Fibroblast of lung (primary cell): ENCODE results near the gene ZSCAN30. TPM values are rescaled to one million over a fixed set of nuclear protein-coding genes. Genes with fewer than 3 reads are reported as not detected.

ENCODE experiments used
- DNase-seq, 2 donors: peaks; one replicate each; pipeline versions ENCODE4 v3.0.0 to v3.0.0-alpha.2; 2010; ENCODE audit warnings: low read depth in 2 of 2
- H2AFZ ChIP-seq: 2 replicates; pipeline ENCODE4 v1.5.1; 2012; ENCODE audit warnings: low read length, control low read depth, inconsistent platforms
- H3K27ac ChIP-seq: 2 replicates; pipeline ENCODE4 v1.5.1; 2011; ENCODE audit warnings: low read length, control low read depth; ENCODE audit not compliant: insufficient read depth
- H3K27me3 ChIP-seq: 2 replicates; pipeline ENCODE4 v1.5.1; 2011; ENCODE audit warnings: mild to moderate bottlenecking, low read length; ENCODE audit not compliant: control insufficient read depth, insufficient read depth
- H3K36me3 ChIP-seq: 2 replicates; pipeline ENCODE4 v1.5.1; 2011; ENCODE audit warnings: low read length; ENCODE audit not compliant: control insufficient read depth, insufficient read depth
- H3K4me1 ChIP-seq: 2 replicates; pipeline ENCODE4 v1.5.1; 2011; ENCODE audit warnings: low read length; ENCODE audit not compliant: control insufficient read depth, insufficient read depth; ENCODE audit errors: extremely low read depth
- H3K4me2 ChIP-seq: 2 replicates; pipeline ENCODE4 v1.5.1; 2011; ENCODE audit warnings: low read length, control low read depth; ENCODE audit not compliant: insufficient read depth; ENCODE audit errors: extremely low read depth
- H3K4me3 ChIP-seq, 4 experiments: fragments of 200-600 bp in 1 of 4; sonication (generic) in 1 of 4; replicated peaks in 1 of 4; 2 replicates each; pipeline ENCODE4 v1.5.1; 2011 to 2016; ENCODE audit warnings: low read length in 4 of 4, low read depth in 3 of 4, mild to moderate bottlenecking in 3 of 4, control low read depth in 2 of 4, inconsistent platforms in 1 of 4, mixed read lengths in 1 of 4; ENCODE audit not compliant: insufficient read depth in 1 of 4; ENCODE audit errors: control extremely low read depth in 1 of 4
- H3K79me2 ChIP-seq: 2 replicates; pipeline ENCODE4 v1.5.1; 2012; ENCODE audit warnings: mild to moderate bottlenecking, low read length, inconsistent platforms; ENCODE audit not compliant: control insufficient read depth, insufficient read depth
- H3K9ac ChIP-seq: 2 replicates; pipeline ENCODE4 v1.5.1; 2011; ENCODE audit warnings: mild to moderate bottlenecking, low read length, control low read depth; ENCODE audit not compliant: insufficient read depth
- H3K9me3 ChIP-seq: 2 replicates; pipeline ENCODE4 v1.5.1; 2012; ENCODE audit warnings: low read depth, low read length; ENCODE audit not compliant: control insufficient read depth, insufficient read depth
- H4K20me1 ChIP-seq: 2 replicates; pipeline ENCODE4 v1.5.1; 2011; ENCODE audit warnings: low read length; ENCODE audit not compliant: control insufficient read depth, insufficient read depth; ENCODE audit errors: extremely low read depth
- EZH2 ChIP-seq: IDR thresholded peaks from 2 replicates; pipeline ENCODE4 v1.5.1; 2012; ENCODE audit warnings: low read length, control low read depth, mild to moderate bottlenecking; ENCODE audit errors: missing control alignments
- polyA plus RNA-seq, 2 donors: library from polyadenylated mRNA; depleted of rRNA in 1 of 2; stranded (reverse) in 1 of 2; unstranded in 1 of 2; fragments of >200 nt; gene quantifications; 2 replicates each; pipeline ENCODE4 v1.2.1, GENCODE V29; 2011 to 2012; ENCODE audit warnings: missing spikeins in 1 of 2
- total RNA-seq: library from RNA; depleted of rRNA; stranded (reverse); fragments of >200 nt; gene quantifications from 2 replicates; pipeline ENCODE4 v1.2.1, GENCODE V29; 2014
- TF ChIP-seq, protein P1 (sequence below), 2 donors: IDR thresholded peaks in 1 of 2; conservative IDR thresholded peaks in 1 of 2; 1 replicate in 1 of 2; 2 replicates in 1 of 2; pipeline ENCODE4 v1.5.1; 2011 to 2012; ENCODE audit warnings: low read length in 2 of 2, control low read depth in 1 of 2, inconsistent platforms in 1 of 2, low read depth in 1 of 2, mild to moderate bottlenecking in 1 of 2

ZSCAN30 gene
- total and polyA plus RNA-seq, 2 donors (not counting 1 experiment from before 2014, with no cell fraction given) = 12.9 to 29.2 TPM

DNA sequence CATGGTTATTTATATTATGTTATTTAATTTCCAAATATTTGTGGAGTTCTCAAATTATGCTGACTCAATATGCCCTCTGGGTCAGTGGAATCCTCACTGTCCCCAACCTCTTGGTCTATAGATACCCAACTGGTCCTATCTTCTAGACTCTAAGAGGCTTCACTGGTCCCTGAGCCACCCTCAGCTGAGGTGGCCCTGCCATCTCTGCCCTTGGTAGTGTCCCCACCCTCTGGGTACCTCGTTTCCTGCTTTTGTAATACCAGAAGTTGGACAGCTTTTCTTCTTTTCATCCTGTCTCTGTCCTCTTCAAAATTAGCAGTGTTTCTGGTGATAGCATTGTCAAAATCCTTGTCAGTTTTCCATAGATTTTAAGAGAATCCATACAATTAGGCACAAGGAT, 11.9 kb downstream of the ZSCAN30 start:
- TF ChIP-seq, protein P1, sequence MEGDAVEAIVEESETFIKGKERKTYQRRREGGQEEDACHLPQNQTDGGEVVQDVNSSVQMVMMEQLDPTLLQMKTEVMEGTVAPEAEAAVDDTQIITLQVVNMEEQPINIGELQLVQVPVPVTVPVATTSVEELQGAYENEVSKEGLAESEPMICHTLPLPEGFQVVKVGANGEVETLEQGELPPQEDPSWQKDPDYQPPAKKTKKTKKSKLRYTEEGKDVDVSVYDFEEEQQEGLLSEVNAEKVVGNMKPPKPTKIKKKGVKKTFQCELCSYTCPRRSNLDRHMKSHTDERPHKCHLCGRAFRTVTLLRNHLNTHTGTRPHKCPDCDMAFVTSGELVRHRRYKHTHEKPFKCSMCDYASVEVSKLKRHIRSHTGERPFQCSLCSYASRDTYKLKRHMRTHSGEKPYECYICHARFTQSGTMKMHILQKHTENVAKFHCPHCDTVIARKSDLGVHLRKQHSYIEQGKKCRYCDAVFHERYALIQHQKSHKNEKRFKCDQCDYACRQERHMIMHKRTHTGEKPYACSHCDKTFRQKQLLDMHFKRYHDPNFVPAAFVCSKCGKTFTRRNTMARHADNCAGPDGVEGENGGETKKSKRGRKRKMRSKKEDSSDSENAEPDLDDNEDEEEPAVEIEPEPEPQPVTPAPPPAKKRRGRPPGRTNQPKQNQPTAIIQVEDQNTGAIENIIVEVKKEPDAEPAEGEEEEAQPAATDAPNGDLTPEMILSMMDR (conservative IDR thresholded peaks at IDR 0.05 in 1 of 2, IDR thresholded peaks at IDR 0.05 in 1 of 2; ENCODE audit: low read depth in 1 of 2, low read length in 2 of 2) = no peak
- no peak for TF ChIP-seq EZH2
- H3K4me1 ChIP-seq = peaks cover 3% of the 10 kb centered on the region
- no peak for DNase-seq
- H3K9me3 ChIP-seq = no peaks in the 10 kb centered on the region
- H3K36me3 ChIP-seq = no peaks in the 10 kb centered on the region
- H3K4me2 ChIP-seq = no peak overlapping the region
- no peaks in the 10 kb centered on the region for H4K20me1 ChIP-seq
- H3K79me2 ChIP-seq = peaks cover 3% of the 10 kb centered on the region
- no peak overlapping the region for H2AFZ ChIP-seq
- no peak overlapping the region for H3K9ac ChIP-seq
- H3K4me3 ChIP-seq = no peak overlapping the region
- no peaks in the 10 kb centered on the region for H3K27me3 ChIP-seq
- no peak overlapping the region for H3K27ac ChIP-seq

DNA sequence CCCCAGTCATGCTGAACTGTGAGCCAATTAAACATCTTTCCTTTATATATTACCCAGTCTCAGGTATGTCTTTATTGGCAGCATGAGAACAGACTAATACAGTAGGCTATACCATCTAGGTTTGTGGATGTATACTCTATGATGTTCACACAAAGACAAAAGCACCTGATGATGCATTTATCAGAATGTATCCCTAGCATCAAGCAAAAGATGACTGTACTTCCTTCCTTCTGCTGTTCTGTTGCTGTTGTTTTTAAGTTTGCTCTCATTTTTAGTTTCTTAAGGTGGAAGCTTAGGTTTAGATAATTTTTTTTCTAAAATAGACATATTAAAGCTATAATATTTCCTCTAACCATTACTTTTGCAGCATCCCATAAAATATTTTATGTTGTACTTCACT, 12.4 kb downstream of the ZSCAN30 start:
- H2AFZ ChIP-seq = no peak overlapping the region
- TF ChIP-seq EZH2 = no peak
- TF ChIP-seq, protein P1 (conservative IDR thresholded peaks at IDR 0.05 in 1 of 2, IDR thresholded peaks at IDR 0.05 in 1 of 2; ENCODE audit: low read depth in 1 of 2, low read length in 2 of 2) = no peak
- no peaks in the 10 kb centered on the region for H3K36me3 ChIP-seq
- H3K79me2 ChIP-seq = peaks cover 3% of the 10 kb centered on the region
- H3K9ac ChIP-seq = no peak overlapping the region
- DNase-seq = no peak
- H3K4me2 ChIP-seq = no peak overlapping the region
- H3K4me1 ChIP-seq = peaks cover 2% of the 10 kb centered on the region
- no peaks in the 10 kb centered on the region for H3K9me3 ChIP-seq
- H3K4me3 ChIP-seq = no peak overlapping the region
- H4K20me1 ChIP-seq = no peaks in the 10 kb centered on the region
- no peak overlapping the region for H3K27ac ChIP-seq
- no peaks in the 10 kb centered on the region for H3K27me3 ChIP-seq

DNA sequence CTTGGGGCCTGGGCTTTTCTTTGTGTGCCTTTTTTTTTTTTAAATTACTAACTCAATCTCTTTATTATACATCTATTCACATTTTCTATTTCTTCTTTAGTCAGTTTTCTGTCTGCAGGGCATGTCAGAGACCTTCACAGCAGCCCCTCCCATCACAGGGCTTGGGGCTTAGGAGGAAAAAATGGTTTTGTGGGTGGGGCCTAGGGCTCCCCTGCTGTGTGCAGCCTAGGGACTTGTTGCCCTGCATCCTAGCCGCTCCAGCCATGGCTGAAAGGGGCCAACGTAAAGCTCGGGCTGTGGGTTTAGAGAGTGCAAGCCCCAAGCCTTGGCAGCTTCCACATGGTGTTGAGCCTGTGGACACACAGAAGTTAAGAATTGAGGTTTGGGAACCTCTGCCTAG, 13.8 kb downstream of the ZSCAN30 start:
- no peaks in the 10 kb centered on the region for H3K9me3 ChIP-seq
- no peaks in the 10 kb centered on the region for H3K27me3 ChIP-seq
- no peak for DNase-seq
- no peaks in the 10 kb centered on the region for H3K36me3 ChIP-seq
- H4K20me1 ChIP-seq = no peaks in the 10 kb centered on the region
- H3K4me2 ChIP-seq = no peak overlapping the region
- no peaks in the 10 kb centered on the region for H3K4me1 ChIP-seq
- H2AFZ ChIP-seq = no peak overlapping the region
- H3K27ac ChIP-seq = no peak overlapping the region
- no peak overlapping the region for H3K4me3 ChIP-seq
- H3K9ac ChIP-seq = no peak overlapping the region
- no peak for TF ChIP-seq EZH2
- TF ChIP-seq, protein P1 (conservative IDR thresholded peaks at IDR 0.05 in 1 of 2, IDR thresholded peaks at IDR 0.05 in 1 of 2; ENCODE audit: low read depth in 1 of 2, low read length in 2 of 2) = no peak
- peaks cover 3% of the 10 kb centered on the region for H3K79me2 ChIP-seq
